GM21529 (cell line): ENCODE data around the gene MRPS18A.
"Not testable (repeated sequence)": the region's sequence is repeated elsewhere in the genome, so short reads cannot be mapped to it uniquely, and the experiment has no call there.

ENCODE experiments used
- ATAC-seq: cut with Tn5 transposase; IDR thresholded peaks from one replicate; pipeline ENCODE4 v1.9.1; 2021; ENCODE audit not compliant: unreplicated experiment

MRPS18A gene

GRCh38 chr6:43639984-43640800 lies 47.4 kb downstream of the MRPS18A start:
- ATAC-seq: no peak

GRCh38 chr6:43636308-43636659 lies 51.3 kb downstream of the MRPS18A start:
- peak; percentile 4 for ATAC-seq

DNA sequence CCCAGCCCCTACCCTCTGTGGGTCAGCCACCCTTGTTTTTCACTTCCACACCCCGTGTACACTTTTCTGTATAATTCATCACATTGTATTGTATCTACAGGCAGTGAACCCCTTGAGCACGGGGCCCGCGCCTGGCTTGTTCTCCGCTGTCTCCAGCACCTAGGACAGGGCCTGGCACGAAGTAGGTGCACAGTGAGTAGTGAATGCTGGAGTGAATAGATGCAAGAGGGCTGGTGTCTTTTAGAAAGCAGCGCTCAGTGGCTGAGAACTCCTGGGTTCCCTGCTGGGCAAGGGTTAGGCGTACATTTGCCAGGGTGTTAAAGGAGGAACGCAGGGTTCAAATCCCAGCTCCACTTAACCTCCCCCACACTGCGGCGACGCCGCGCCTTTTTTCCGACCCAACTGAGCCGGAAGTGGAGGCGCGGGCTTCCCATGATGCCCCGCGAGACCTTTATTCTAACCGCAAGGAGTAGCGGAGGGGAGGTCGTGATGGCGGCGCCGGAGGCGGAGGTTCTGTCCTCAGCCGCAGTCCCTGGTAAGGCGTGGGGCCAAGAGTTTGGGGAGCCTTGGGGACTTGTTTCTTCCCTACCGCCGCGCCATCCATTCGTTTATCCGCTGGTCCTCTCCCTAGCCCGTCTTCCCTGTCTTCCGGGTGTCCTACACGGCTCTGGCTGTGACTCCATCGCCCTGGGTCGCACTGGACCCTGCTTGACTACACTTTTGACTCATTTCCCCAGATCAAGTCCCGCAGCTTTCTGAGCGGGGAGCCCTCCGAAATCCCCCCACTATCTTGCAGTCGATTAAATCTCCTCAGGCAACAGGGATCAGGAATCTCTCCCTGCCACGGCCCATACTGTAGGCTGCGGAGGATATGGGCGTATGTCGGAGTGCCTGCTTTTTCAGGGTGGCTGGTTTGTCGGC lies 51.9 kb downstream of the MRPS18A start, which contains the start of gene MAD2L1BP:
MAD2L1BP (plus strand) TSS at position 454 of the 921 bp plus-strand sequence; CDS start at position 490, 36 bp downstream.
- ATAC-seq: peak; percentile 78

DNA sequence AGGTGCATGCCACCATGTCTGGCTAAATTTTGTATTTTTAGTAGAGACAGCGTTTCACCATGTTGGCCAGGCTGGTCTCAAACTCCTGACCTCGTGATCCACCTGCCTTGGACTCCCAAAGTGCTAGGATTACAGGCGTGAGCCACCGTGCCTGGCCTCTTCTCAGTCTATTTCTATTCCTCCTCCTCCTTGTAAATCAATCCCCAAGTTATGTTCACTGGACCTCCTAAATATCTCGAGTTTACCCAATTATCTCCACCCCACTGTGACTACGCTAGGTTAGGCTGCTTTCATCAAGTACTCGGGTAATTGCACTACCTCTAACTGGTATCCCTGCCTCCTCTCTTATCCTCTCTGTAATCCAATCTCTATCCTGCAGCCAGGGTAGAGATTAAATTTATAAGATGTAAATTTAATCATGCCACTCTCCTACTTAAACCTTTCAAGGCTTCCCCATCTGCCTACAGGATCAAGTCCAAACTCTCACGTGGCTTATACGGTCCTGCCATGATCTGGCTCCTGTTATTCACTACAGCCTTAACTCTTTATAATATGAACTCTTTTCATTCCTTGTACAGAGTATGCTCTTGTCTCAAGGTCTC lies 52.8 kb downstream of the MRPS18A start:
- ATAC-seq: no peak

DNA sequence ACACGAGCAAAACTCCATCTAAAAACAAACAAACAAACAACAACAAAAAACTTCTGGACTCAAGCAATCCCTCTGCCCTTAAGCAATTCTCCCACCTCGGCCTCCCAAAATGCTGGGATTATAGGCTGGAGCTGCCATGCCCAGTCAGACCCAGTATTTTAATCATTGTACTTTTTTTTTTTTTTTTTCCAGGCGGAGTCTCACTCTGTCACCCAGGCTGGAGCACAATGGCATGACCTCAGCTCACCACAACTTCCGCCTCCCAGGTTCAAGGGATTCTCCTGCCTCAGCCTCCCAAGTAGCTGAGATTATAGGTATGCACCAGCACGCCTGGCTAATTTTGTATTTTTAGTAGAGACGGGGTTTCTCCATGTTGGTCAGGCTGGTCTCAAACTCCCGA lies 54.6 kb downstream of the MRPS18A start:
- ATAC-seq: not testable (repeated sequence)

GRCh38 chr6:43630980-43631619 lies 56.5 kb downstream of the MRPS18A start:
- no peak for ATAC-seq

GRCh38 chr6:43629505-43630300 lies 57.9 kb downstream of the MRPS18A start:
- ATAC-seq: peak; percentile 63

GRCh38 chr6:43629104-43629504 lies 58.5 kb downstream of the MRPS18A start, which contains the start of gene GTPBP2:
Gene GTPBP2 (minus strand): TSS chr6:43629264. CDS start chr6:43629162, 102 bp downstream.
- ATAC-seq: peak; percentile 85

GRCh38 chr6:43628393-43629103 lies 59.0 kb downstream of the MRPS18A start:
- ATAC-seq: peak; percentile 20

DNA sequence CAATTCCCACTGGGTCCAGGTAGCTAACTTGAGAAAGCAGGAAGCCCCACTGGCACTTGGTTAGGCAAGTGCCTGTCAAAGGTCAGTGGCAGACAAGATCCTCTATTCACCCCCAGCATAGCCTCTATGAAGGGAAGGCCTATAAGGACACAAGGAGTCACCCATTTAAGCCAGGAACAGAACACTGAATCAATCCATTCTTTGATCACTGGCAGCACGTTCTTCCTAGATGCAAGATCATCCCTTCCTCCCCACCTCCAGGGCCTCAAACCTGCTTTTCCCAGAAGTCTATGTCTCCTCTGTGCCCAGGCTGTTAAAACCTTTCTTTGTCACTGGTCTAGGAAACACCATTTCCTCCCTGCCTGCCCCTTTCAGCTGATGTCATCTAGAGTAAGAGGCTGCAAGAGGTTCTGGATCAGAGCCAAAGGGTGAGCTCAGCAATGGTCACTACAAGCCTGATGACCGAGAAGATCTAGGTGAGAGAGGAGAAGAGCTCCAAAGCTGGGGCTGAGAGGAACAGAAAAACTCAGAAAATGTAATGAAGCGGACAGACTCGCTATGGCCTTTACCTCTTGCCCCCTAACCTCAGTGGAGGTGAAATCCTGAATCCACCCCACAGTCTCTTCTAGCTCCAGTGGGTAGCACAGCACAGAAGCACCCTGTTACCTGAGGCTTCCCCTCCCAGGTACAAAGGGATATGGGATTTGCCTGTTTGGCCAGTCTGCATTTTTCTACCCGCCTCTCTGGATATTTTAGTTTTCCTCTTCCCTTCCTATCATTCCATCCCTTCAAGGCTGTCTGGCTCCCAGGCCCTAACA lies 60.4 kb downstream of the MRPS18A start:
- ATAC-seq: no peak

GRCh38 chr6:43625393-43625992 lies 62.1 kb downstream of the MRPS18A start:
- ATAC-seq: no peak

GRCh38 chr6:43624786-43625288 lies 62.8 kb downstream of the MRPS18A start:
- no peak for ATAC-seq

GRCh38 chr6:43623880-43624785 lies 63.5 kb downstream of the MRPS18A start:
- no peak for ATAC-seq

GRCh38 chr6:43622541-43622940 lies 65.0 kb downstream of the MRPS18A start:
- no peak for ATAC-seq

DNA sequence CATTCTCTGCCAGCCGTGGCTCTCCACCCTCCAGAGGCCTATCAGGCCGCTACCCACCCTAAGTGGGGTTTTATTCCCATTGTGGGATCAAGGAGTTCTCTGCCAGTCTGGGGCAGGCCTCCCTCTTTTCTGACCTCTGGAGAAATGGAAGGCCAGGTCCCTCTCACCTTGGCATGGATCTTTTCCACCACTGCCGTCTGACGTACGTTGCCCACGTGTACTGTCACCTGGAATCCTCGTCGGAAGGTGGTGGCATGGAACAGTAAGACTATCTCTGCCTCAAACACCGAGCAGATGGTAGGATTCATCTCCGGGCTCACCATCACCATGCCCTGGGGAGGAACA lies 65.8 kb downstream of the MRPS18A start:
- ATAC-seq: no peak
